Forelimb muscle (tissue), 1 donor: Measurements from ENCODE around the gene GAREM1. TPM values are rescaled to one million over a fixed set of nuclear protein-coding genes. Genes with fewer than 3 reads are reported as not detected.

Experiments
- DNase-seq: peaks from one replicate; pipeline ENCODE4 v3.0.0-alpha.2; 2013; ENCODE audit warnings: low read depth
- polyA plus RNA-seq: library from polyadenylated mRNA; unstranded; fragments of 120-200 nt; gene quantifications from one replicate; pipeline ENCODE4 v1.2.1, GENCODE V29; 2013; ENCODE audit not compliant: insufficient read length

GAREM1 gene
- polyA plus RNA-seq, 1 donor = 7.3 TPM

DNA sequence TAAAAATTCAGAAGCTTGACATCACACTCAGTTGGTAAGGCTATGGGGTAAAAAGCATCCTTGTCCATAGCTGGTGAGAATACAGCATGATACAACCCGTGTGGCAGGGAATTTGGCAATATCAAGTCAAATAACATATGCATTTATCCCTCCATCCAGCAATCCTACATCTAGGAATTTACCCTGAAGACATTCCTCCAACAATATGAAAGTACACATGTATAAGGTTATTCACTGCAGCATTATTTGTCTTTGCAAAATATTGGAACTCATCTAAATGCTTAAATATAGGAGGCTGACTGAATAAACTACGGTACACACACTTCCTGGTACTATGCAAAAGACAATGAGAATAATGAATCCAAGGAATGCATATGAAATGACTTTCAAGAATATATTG is 179.9 kb downstream of the GAREM1 start:
- no peak for DNase-seq

DNA sequence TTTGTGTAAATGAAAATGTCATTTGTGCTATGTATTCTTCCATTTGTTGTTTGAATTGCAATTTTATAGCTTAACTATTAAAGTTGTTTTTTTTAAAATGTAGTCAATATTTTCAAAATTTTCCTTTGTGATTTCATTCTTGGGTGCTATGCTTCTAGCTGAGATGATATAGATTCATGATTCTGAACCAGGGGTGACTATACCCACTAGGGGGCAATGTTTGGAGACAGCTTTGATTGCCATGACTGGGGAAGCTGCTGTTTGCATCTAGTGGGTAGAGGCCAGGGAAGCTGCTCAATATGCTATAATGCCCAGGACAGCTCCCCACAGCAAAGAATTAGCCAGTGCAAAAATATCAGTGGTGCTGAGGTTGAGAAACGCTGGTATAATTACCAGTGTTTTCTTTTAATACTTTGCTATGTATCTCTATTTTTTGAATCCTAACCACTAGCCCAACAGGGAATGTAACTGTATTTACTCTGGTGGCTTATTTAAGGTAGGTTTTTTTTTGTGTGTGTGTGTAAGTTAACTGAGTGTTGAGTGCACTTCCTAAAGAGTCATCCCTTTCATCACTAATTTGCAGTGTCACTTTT is 181.1 kb downstream of the GAREM1 start:
- no peak for DNase-seq

DNA sequence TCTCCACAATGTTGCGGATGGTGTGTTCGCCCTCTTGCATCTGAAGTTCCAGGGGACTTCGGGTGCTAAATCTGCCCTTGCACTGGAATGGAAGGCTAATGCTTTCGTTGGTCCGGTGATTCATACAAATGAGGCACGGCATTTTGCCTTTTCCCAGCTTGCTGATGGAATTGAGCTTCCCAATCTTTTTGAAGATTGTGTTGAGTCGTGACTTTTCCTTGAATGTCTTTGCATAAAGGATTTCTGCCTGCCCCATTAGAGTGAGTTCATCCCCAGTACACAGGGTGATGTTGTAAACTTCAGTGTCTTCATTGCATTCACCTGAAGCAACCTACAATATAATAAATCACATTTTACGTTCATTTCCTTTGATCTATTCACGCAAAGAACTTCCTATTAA is 182.8 kb downstream of the GAREM1 start:
- DNase-seq = no peak

DNA sequence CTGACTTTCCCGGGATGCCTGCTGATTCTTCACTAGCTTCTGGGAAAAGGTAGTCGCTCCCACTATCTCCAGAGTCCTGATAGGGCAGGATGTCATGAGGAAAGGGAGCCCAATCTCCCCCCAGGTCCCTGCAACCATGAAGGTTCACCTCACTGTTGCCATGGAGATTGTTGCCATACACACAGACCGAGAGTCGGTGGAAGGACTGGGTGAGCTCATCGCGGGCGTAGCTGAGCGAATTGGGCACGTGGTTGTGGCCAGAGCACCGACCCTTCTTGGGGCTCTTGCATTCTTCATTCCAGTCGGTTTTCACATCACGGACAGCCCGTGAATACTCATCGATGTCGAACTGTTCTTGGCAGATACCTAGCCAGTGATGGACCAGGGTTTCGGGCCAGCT is 183.4 kb downstream of the GAREM1 start:
- no peak for DNase-seq

DNA sequence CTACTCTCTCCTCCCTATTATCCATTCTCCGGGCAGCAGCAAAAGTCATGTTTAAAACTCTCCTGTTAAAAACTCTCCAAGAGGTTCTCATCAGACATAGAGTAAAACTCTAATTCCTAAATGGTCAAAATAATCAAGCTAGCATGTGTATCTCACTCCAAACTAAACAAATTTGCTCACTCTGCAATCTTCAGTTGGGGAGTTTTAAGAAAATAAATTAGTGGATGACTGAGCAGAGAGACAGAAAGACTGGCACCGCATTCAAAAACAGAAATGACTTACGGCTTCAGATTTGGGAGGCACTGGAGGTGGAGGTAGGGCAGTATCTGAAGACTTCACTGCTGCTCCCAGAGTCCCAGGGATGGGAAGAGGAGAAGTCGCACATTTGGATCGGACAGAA is 183.9 kb downstream of the GAREM1 start:
- no peak for DNase-seq

DNA sequence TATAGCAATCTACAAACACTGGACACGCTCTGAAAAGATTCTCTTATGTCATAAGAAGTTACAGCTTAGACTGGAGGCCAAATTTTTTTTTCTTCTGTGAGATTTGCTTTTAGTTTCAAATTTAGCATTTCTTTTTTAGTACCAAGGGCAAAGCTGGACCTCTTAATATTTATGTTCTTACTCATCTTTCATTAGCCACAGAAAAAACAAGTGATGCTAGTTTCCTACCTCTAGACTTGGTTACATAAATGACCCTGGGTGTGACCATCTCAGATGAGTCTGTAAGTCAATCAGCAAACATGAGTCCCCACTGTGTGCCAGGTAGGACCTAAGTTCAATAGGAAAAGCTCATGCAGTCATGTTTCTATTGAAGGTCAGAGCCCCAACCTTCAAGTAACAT is 186.4 kb downstream of the GAREM1 start:
- no peak for DNase-seq

DNA sequence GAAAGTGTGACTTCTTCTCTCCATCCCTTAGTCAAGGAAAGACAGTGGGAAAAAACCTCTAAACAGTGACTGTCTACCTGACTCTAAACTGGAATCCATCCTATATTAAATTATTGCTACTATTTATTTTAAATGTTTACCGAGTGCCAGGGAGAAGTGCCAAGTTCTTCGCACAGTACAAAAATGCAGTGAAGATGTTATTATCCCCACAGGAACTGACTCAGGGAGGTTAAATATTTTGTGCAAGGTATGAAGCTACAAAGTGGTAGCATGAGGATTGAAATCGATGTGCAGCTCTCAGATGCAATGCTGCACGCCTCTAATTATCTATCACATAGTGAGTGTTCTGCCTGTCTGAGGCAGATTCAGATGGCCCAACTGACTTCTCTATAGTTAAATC is 189.8 kb downstream of the GAREM1 start:
- no peak for DNase-seq

DNA sequence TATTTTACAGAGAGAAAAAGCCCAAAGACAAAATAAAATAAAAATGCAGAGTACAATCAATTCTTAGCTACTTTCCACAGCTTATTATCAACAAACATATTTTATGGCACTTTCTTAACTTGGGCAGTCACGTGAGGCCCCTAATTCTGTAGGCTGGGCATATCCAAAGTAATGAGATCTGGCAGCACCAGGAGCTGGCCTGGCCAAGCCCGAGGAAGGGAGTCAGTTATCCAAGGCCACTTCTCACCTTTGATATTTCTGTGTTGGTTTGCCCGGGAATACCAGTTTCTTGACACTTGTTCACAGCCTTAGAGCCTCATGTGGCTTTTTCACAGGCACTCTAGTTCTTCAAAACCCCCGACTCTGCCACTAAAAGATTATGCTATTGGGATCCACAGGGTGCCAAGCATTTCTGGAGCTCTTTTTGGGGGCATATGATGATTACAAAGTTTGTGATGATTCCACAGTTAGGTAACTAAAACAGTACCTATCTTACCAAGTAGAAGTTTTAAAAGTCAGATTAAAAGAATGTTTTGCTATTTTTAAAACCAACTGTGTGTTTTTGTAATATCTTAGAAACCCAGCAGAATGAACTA is 190.4 kb downstream of the GAREM1 start:
- no peak for DNase-seq

DNA sequence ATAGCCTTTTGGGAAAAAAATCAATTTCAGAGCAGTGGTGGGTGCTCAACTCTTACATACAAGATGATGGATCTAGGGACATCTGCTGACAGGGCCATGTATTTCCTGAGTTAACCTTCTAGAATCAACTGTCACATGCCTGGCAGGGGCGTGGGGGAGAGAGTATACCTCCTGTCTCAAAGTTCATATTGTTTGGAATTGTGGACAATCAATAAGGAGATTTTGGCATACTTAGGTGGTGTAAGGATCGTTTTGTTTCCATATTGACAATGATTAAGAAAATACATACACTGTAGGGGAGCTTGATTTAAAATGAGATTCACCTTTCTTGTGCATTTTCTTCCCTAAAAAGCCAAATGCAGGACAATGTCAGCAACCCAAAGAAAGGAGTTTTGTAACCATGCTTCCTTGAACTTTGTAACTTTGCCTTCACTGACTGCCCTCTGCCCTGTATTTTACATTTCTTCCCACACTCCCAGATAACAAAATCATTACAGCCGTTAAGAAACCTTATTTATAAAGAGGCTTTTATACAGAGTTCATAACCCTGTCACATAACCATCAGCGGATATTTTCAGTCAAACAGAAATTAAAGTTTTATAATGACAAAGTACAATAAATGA is 192.4 kb downstream of the GAREM1 start:
- no peak for DNase-seq

DNA sequence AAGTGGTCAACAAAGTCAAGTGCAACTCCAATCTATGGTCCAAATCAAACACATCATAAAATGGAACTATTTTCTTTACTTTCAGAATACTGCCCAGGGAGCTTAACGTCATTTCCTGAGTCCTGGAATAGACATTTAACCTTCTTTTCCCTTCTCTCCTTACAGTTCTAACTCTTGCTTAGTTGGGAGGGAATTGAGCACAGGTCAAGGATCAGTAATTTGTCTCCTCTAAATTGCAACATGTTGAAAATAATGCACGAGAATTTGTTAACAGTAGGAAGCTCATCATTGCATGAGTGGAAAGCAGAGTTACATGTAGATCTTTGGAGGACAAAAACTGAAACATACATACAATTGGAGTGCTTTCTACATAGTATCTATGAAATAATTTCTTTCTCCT is 193.1 kb downstream of the GAREM1 start:
- DNase-seq = no peak

DNA sequence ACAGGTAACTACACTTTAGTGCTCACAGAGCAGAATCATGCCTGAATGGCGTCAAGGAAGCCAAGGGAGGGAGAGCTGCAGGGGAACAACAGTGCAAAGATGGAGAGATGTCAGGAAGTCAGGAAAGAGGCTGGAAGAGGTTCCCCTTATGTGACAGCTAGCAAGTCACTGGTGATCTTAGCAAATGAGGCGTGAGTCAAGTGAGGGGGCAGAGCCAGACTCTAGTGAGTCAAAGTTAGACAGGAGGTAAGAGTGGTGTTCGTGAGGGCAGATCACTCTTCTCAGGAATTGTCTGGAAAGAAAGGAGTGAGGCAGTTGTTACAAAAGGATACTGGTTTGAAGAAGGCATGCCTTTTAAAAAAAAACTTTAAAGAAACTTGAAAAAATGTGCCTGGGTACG is 193.8 kb downstream of the GAREM1 start:
- DNase-seq = no peak

DNA sequence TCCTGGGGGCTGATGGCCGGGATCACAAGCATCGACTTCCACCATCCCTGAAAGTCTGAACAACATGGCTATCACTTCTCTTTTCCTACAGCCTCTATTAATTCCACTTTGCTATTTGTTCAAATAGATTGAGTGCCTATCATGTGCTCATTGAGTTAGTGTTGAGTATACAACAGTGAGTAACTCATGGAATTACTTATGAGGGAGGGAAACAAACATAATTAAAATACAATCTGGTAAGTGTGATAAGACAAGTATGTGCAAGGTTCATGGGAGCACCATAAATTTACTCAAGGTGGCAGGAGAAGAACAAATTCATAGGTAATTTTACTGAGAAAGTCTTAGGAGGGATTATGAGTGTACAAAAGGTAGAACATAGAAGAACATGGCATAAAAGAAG is 194.4 kb downstream of the GAREM1 start:
- no peak for DNase-seq

DNA sequence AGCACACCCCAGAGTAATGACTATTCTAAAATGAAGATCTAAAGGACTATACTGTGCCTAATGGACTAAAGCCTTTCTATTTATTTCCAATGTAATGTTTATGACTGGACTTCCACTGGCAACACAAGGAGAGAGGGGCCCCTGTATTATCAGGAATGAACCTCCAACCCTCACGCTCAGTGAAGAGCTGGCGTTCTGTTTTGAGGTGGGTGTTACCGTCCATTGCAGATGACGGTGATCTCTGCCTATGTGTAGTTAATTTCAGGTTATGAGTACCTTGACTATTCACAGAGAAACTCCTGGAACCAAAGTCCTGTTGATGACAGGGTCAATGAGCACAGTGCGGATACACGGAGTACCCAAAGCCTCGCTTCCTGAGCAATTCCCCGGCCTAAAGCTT is 195.5 kb downstream of the GAREM1 start:
- no peak for DNase-seq

DNA sequence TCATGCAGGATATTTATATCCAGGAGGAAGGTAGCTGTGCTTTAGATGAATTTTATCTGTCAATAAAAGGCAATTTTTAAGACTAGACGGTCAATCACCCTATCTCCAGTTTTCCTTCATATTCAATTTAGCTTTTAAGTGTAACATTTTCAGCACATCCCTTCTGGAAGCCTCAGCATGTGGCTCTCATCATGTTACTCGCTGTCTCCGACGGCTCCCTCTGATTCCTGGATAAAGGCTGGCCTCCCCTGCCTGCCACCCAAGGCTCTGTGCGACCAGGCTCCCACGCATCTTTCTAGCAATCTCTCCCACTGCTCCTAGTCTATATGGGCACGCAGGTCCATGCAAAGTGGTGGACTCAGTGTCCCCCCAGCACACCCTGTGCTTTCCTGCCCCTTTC is 196.4 kb downstream of the GAREM1 start:
- DNase-seq = no peak

DNA sequence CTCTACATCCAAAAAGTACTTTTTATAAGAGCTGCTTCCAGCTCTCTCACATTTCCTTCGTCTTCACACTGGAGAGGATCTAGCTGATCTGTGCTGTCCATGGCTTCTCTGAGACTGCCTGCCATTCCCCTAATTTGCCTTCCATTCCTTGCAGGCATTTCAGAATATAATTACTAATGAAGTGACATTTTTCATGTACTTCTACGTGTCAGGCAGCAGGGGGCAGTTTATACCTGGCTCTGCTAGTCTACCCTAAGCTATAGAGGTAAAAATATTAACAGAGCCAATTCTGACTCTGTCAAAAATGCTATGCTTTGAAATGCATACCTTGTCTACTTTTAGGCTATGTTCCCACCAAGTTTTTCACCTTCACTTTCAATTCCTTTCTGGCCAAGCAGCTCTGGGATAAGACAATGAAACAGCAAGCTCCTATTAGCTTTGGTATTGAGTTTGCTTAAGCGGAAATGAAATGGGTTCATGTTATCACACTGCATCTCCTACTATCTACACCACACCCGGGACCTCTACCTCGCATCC is 198.9 kb downstream of the GAREM1 start:
- no peak for DNase-seq

DNA sequence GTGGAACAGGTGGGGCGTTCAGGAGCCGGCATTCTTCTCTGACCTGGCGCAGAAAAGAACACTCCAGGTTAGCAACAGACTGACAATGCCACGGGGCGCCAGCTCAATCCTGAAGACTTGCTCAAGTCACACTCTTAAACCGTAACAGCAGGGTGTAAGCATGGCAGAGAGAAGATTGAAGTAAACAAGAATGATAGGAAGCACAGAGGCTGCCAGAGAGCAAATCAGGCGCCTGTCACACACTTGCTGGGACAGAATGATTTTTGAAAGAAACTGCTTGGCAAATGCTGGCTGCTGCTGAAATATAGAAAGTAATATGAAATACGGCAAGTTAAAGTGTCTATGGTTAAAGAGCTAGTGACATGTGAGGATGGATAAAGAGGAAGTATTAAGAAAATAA is 200.3 kb downstream of the GAREM1 start:
- DNase-seq = no peak

DNA sequence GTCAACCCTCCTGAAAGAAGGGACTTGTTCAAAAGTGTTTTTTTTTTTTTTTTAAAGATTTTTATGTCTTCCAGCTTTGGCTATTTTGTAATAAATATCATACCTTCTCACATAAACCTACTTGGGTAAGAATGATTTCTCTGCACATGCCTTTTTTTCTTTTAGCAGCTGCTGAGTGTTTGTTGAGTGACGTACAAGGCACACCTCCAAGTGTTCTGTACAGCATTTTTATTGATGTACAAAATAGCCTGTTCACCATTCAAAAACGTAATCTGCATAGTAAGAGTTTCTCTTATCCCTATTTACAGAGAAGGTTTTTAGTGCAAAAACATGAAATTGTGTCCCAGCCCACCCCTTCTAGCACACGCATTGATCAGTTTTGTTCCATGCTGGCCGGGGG is 203.2 kb downstream of the GAREM1 start:
- no peak for DNase-seq

DNA sequence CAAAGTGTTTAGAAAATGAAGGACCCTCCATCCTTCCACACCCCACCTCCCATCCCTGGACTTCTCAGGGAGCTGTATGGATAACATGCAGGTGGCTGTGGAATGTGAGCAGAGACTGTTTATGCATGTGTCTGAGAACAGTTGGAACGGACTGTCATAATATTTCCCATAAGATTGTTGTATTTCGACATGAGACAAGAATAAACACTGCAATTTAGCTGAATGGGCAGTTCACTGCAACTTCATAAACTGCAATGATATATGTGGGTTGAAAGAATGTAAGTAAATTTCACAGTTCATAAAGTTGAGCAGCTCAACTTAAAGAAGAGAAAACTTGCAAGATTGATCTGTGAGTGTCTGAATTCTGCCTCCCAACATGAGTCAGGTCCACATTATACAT is 206.3 kb downstream of the GAREM1 start:
- DNase-seq = no peak

DNA sequence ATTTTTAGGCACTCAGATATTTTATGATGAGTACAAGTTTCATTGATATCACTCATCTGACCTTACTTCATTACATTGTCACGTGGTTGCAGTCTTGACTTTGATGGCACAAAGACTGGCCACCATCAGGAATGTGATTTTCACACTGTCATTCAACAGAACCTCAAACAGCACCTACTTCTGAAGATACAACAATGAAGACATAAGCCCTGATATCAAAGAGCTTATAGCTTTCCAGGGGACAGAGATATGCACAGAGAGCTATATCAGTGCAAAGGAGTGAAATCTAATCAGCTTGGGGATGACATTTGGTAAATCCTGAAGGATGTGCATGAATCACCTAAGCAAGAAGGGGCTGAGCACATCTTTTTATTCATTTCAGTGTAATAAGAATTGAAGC is 208.6 kb downstream of the GAREM1 start:
- DNase-seq = no peak

DNA sequence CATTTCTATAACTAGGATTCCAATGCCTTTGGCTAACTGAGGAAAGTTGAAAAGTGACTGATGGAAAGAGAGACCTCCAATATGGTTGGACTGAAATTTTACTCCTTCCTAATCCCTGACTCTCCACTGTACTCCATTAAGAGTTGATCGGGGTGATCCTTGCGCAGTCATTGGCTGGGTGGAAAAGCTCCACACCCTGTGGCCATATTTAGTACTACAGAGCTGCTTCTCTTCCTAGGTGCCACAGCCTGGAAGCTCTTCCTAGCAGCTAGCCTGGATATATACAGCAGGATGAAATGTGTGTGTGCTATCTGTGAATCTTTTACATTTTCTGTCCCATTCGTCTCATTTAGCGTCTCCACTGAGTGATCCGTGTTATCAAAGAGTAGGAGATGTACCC is 209.7 kb downstream of the GAREM1 start:
- no peak for DNase-seq

DNA sequence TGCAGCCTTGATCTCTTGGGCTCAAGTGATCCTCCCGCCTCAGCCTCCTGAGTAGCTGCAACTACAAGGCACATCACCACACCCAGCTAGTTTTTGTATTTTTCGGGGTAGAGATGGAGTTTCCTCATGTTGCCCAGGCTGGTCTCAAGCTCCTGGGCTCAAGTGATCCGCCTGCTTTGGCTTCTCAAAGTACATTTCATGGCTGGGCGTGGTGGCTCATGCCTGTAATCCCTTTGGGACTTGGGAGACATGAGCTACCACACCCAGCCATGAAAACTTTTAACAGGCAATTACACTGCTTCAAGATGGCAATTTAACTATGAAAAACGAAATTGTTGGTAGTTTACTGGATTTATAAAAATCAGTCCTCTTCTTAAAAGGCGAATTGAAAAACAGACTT is 211.1 kb downstream of the GAREM1 start:
- DNase-seq = no peak

DNA sequence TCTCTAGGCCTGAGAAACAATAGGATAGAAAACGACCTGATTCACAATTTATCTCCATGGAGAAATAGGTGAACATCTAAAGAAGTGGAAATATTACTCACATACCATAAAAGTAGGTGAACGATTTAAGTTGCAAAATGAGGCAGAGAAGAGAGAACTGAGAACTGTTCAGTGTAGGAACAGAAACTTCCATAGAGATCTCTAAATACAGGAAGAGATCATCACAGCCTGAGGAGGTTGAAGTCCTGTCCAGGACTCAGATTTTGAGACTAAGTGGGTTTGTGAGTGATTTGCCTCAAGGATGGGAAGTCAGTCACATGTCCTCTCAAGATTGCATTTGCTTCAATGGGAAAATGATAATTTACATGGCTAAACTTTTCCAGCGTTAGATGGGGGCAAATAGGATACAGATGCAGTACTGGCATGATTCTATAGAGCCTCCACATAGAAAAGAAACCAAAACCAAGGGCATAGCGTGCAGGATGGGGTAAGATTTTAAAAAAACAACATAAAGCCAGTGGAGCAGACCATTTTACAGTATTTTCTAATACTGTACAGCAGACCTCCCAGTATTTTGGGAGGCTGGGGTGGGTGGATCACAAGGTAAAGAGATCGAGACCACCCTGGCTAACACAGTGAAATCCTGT is 212.0 kb downstream of the GAREM1 start:
- DNase-seq = no peak

DNA sequence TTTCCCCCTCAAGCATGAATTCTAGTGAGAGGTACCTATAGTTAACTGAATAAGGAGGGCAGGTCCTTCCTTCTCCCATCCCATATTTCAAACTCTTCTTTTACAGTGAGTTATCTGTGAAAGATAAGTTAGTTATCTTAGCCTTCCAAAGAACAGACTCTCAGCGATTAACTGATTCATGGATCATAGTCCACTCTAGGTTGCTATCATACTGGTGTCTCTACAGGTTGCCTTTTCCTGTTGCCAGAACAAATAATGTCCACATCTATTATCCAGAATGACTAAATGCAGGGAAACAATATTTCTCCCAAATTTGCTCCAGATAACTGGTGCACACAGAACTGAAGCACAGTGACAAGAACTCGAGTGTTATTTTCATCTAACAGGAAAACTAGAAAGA is 212.5 kb downstream of the GAREM1 start:
- no peak for DNase-seq
